GM08714 (cell line): ENCODE data around the gene MAZ.

ENCODE experiments used
- H3K4me3 ChIP-seq: fragments of 200-500 bp; sonication (Bioruptor generic); 2 replicates; pipeline ENCODE4 v1.5.1; 2014; ENCODE audit warnings: mild to moderate bottlenecking, low read length, inconsistent platforms
- ZNF274 ChIP-seq: IDR thresholded peaks from 2 replicates; pipeline ENCODE4 v1.6.1; 2012; ENCODE audit warnings: mild to moderate bottlenecking, low read depth, low read length

Gene MAZ

GRCh38 chr16:29809850-29810698, 3.7 kb downstream of the MAZ start:
- H3K4me3 ChIP-seq: no peak overlapping the region
- TF ChIP-seq ZNF274: no peak

GRCh38 chr16:29810699-29811169, 4.4 kb downstream of the MAZ start:
- TF ChIP-seq ZNF274: no peak
- H3K4me3 ChIP-seq: peak overlapping the region; percentile 3; the same call in 1 of the 2 replicates

DNA sequence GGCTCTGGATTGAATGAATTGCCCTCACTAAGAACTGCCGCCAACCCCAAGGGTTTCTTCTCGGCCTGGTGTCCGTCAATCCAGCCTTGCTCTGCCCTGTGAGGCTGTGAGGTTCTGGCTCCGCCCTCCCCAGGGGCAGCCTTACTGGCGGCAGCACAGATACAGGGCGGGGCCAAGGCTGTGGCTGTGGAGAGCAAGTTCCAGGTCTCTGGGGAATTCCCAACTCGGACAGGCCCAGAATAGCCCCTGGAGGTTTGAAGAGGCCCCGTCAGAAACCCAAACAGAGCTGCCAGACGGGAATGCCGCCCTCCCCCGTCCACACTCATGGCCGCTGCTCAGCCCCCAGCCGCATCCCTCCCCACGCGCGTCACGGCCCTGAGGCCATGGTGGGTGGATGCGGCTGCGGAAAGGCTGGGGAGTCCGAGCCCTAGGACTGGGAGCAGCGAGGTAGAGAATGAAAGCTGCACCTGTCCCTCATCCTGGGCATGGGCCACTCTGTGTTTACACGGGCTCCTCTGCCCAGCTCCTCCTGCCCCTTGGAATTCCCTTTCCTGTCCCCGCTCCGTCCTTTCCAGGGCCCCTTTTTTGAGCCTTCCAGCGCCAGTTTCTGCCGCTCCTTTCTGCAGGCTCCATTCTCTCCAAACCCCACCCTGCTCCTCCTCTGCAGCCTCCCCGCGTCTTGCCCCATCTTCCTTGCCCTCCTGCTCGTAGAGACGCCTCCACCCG, 5.0 kb downstream of the MAZ start:
- no peak for TF ChIP-seq ZNF274
- peak overlapping the region; percentile 46; the same call in 1 of the 2 replicates for H3K4me3 ChIP-seq

DNA sequence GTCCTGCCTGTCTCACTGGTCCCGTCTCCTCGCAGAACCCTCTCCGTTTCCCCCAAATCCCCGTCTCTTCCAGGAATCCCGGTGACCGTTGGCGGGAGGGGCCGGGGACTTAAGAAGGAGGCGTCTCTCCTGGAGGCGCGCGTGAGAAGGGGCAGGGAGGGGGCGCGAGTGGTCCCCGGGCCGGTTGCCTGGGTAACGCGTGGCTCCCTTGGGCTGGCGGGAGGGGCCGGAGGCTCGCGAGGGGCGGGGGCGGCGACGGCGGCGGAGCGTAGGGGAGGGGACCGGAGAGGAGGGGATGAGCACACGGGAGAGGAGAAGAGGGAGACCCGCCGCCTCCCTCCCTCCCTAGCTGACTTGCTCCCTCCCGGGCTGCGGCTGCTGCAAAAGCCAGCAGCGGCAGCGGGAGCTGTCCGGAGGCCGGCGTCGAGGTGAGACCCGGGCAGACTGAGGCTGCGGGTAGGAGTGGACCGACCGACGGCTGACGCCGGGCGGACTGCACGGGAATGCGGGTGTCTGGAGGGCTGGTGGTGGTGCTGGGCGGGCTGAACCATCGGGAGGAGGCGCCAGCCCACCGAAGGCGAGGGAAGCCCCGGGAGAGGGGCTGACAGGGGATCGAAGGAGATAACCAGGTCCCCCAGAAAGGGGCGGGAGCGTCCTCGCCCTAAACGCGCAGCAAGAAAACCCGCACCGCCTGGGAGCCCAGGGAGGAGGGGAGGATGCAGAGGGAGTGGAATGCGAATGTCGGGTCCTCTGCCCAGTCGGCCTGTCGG, 5.8 kb downstream of the MAZ start, which contains the start of gene PRRT2:
PRRT2 (plus strand) TSS at position 298 of the 770 bp plus-strand sequence. CDS start 862 bp downstream, outside the sequence.
- no peak for TF ChIP-seq ZNF274
- H3K4me3 ChIP-seq: peak within 1 kb of the TSS; percentile 46; the same call in 1 of the 2 replicates

DNA sequence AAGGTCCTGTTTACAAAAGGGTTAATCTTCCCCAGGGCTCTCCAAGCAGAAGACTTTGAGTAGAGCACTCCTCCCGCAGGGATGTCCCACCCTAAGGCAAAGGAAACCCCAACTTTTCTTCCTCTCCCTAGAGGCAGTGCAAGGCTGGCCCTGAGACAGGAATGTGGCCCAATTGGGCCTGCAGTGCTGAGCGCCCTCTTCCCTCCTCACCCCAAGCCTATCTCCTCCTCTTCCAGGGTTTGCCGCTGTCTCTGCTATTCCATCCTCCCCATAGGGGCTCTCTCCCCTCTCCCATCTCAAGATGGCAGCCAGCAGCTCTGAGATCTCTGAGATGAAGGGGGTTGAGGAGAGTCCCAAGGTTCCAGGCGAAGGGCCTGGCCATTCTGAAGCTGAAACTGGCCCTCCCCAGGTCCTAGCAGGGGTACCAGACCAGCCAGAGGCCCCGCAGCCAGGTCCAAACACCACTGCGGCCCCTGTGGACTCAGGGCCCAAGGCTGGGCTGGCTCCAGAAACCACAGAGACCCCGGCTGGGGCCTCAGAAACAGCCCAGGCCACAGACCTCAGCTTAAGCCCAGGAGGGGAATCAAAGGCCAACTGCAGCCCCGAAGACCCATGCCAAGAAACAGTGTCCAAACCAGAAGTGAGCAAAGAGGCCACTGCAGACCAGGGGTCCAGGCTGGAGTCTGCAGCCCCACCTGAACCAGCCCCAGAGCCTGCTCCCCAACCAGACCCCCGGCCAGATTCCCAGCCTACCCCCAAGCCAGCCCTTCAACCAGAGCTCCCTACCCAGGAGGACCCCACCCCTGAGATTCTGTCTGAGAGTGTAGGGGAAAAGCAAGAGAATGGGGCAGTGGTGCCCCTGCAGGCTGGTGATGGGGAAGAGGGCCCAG, 6.7 kb downstream of the MAZ start:
- no peak for TF ChIP-seq ZNF274
- no peak overlapping the region for H3K4me3 ChIP-seq

- no peak for TF ChIP-seq ZNF274
These were observed 7.6 kb downstream of the MAZ start for GRCh38 chr16:29813644-29814562.

GRCh38 chr16:29814592-29814991, 8.3 kb downstream of the MAZ start:
- no peak for TF ChIP-seq ZNF274

More at GRCh38 chr16:29813644-29814562, 7.6 kb downstream of the MAZ start:
- H3K4me3 ChIP-seq: no peak overlapping the region

DNA sequence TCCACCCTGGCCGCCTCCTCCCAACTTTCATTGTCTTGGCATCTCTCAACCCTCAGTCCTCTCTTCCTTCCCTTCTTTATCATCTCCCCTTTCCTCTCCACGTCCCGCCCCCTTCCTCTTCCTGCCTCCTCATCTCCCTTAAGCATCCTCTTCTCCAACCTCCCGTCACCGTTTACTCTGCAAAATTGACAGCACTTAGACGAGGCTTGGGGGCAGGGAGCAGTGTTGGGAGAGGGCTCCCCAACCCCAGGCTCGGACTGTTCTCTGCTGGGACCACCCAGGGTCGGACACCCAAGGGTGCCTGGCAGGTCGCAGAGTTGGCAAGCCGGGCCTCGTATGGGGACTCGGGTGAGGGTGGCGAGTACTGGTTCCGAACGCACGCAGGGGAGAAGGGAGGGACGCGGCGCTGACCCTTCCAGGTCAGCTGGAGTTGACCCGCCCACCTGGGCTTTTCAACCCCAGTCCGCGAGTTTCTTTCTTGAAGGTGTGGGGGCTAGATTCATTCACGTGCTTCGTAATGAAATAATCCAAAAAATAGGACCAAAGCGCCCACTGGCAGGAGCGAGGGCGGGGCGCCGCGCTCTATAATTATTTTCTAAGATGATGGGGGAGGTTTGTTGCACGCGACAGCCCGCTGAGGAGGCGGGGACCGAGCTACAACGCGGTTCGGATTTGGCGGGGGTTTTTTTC, 8.8 kb downstream of the MAZ start:
- no peak for TF ChIP-seq ZNF274
- H3K4me3 ChIP-seq: peak overlapping the region; percentile 39; the same call in 1 of the 2 replicates

More at GRCh38 chr16:29814592-29814991, 8.3 kb downstream of the MAZ start:
- H3K4me3 ChIP-seq: no peak overlapping the region

DNA sequence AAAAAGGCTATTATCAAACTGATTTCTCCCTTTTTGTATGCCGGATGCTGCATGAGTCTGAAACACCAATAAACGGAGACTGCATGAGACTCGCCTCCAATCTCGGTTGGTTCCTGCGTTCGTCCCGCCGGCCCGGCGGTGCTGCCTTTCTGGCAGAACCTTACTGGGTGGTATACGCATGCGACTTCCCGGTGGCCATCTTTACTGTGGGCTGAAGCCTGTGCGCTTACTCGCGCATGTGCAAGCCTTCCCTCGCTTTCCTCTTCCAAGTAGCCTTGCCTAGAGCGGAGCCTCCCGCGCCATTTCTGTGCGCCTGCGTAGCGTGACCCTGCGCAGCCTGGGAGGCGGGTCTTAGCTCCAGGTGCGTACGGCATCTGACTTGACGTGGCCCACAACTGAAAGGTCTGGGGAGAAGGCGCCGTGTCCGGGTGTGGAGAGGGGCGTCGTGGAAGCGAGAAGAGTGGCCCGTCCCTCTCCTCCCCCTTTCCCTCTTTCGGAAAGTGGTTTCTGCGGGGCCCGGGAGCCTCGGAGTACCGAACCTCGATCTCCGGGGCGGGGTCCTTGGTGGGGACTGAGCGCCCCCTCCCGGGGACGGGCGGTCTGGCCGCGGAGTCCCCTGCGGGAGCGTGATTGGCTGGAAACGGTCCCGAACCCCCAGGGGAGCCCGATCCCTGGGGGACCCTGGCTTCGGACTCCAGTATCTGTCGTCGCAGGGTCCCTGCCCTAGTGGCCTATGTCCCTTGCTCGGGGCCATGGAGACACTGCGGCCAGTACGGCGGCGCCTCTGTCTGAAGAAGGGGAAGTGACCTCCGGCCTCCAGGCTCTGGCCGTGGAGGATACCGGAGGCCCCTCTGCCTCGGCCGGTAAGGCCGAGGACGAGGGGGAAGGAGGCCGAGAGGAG, 9.7 kb downstream of the MAZ start, which contains the start of gene PAGR1:
PAGR1 (plus strand) TSS at position 360 of the 901 bp plus-strand sequence; CDS start at position 734, 374 bp downstream.
- TF ChIP-seq ZNF274: no peak
- H3K4me3 ChIP-seq: peak within 1 kb of the TSS; percentile 66

- H3K4me3 ChIP-seq: peak overlapping the region; percentile 66
These were observed 10.5 kb downstream of the MAZ start for GRCh38 chr16:29816694-29817441.

More at GRCh38 chr16:29816694-29817441, 10.5 kb downstream of the MAZ start:
- TF ChIP-seq ZNF274: no peak
